ENCODE measurements around the gene NMS.
"Not testable (repeated sequence)": the region's sequence is repeated elsewhere in the genome, so short reads cannot be mapped to it uniquely, and the experiment has no call there.

The NMS gene

GRCh38 chr2:100470182-100470581, at the start of gene NMS:
Gene NMS (plus strand): TSS chr2:100470482. CDS start chr2:100470489, 7 bp downstream.
- no peak for DNase-seq

GRCh38 chr2:100422320-100423055, 47.8 kb upstream of the NMS start:
- DNase-seq: no peak

- no peak for DNase-seq
Measured at GRCh38 chr2:100423631-100424030, 46.7 kb upstream of the NMS start.

- no peak for DNase-seq
Measured at GRCh38 chr2:100424277-100424875, 45.9 kb upstream of the NMS start.

- no peak for DNase-seq
Measured at GRCh38 chr2:100425107-100425506, 45.2 kb upstream of the NMS start.

- DNase-seq: no peak
Measured at GRCh38 chr2:100425573-100426383, 44.5 kb upstream of the NMS start.

- DNase-seq: no peak
Measured at GRCh38 chr2:100426384-100426720, 43.9 kb upstream of the NMS start.

- DNase-seq: no peak
Measured at GRCh38 chr2:100427111-100427510, 43.2 kb upstream of the NMS start.

- DNase-seq: no peak
Measured at GRCh38 chr2:100427627-100428258, 42.5 kb upstream of the NMS start.

GRCh38 chr2:100429726-100430125, 40.6 kb upstream of the NMS start:
- DNase-seq: no peak

- DNase-seq: no peak
Measured at GRCh38 chr2:100437751-100438150, 32.5 kb upstream of the NMS start.

- no peak for DNase-seq
Measured at GRCh38 chr2:100446696-100447095, 23.6 kb upstream of the NMS start.

GRCh38 chr2:100451092-100451491, 19.2 kb upstream of the NMS start:
- no peak for DNase-seq

GRCh38 chr2:100451734-100452133, 18.5 kb upstream of the NMS start:
- no peak for DNase-seq

GRCh38 chr2:100453853-100454252, 16.4 kb upstream of the NMS start:
- DNase-seq: no peak

- not testable (repeated sequence) for DNase-seq
Measured at GRCh38 chr2:100456357-100456756, 13.9 kb upstream of the NMS start.

- no peak for DNase-seq
Measured at GRCh38 chr2:100460904-100461530, 9.3 kb upstream of the NMS start.

- no peak for DNase-seq
Measured at GRCh38 chr2:100470898-100471514, 724 bp downstream of the NMS start.

- no peak for DNase-seq
Measured at GRCh38 chr2:100476606-100477005, 6.3 kb downstream of the NMS start.

GRCh38 chr2:100482741-100483140, 12.5 kb downstream of the NMS start:
- DNase-seq: no peak

- DNase-seq: no peak
Measured at GRCh38 chr2:100483895-100484294, 13.6 kb downstream of the NMS start.

GRCh38 chr2:100484390-100484789, 14.1 kb downstream of the NMS start:
- DNase-seq: no peak

- DNase-seq: no peak
Measured at GRCh38 chr2:100485396-100485795, 15.1 kb downstream of the NMS start.
